ENCODE data around the gene JAG2.

Gene JAG2

DNA sequence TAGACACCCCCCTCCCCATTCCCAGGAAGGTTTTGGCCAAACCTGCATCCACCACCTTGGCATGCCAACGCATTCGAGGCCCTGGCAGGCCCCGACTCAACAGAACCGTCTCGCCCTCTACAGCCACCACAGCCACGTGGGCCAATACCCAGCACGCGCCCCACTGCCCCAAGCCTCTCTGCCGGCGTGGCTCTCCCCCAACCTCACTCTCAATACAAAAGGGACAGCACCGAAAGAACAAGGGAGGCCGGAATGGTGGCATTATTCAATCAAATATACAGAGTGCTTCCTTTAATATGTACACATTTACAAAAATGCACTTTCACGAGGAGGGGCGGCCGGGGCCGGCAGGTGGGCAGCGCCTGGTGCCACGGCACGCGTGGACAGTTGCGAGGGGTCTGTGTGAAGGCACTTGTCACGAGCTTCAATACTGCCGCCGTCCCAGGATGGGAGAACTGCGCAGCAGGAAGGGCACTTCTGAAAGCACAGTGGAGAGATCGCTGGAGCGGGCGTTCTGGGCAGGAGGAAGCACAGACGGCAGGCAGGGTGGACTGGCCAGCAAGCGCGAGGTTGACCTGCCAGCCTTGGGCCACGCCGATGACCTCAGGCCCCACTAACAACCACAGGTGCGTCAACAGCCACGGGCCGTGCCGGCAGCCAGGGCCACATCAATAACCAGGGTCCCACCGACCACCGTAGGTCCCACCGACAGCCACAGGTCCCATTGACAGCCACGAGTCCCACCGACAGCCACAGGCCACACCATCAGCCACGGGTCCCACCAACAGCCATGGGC lies 26.9 kb downstream of the JAG2 start:
- no peak for DNase-seq

DNA sequence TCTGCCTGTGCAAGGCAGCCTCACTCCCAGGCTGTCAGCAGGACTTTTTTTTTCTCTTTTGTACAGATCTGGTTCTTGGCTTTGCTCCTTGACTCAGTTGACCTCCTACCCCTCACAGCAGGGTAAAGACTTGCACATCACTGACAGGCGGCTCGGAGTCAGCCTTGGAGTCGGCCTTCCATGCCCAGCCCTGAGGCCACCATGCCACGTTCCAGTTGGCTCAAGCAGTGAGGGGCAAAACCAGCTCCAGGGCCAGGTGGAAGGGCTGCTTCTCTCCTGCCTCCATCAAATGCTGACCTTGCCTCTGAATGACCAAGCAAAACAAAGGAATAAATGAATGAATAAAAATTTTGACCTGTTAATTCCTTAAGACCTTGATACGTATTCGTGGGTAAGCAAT lies 27.6 kb downstream of the JAG2 start:
- DNase-seq: no peak

DNA sequence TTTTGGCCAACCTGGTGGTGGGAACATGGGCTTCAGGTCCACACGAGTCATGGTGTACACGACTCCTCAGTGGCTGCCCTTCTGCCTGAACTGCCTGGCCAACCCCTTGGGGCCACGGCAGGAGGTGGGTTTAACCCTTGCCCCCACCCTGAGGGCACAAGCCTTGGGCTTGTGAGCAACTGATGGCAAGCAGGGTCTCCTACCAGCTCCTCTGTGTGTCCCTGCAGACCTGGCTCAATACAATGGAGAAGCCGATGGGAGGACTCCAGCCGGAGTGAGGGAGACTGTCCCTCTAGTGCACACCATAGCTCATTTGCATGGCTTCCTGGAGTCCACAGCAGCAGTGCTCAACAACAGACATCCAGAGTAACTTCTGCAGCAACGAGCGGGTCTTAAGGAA lies 28.0 kb downstream of the JAG2 start:
- no peak for DNase-seq

DNA sequence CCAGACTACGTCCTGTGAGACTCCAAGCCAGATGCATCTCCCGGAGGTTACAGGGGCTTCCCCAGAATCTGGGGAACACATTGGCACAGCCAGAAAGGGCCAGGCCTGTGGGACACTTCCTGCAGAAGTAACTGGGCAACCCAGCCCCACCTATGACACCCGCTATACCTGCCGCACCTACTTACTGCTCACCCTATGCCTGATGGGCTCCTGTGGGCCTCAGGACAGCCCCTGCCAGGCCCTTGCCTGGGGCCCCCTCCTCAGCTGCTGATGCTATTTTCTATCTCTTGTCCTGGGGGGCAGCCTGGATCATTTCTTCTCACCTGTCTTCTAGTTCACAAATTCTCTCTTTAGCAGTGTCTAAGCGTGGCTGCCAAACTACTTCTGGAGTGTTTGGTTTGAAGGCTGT lies 28.7 kb downstream of the JAG2 start:
- DNase-seq: no peak

DNA sequence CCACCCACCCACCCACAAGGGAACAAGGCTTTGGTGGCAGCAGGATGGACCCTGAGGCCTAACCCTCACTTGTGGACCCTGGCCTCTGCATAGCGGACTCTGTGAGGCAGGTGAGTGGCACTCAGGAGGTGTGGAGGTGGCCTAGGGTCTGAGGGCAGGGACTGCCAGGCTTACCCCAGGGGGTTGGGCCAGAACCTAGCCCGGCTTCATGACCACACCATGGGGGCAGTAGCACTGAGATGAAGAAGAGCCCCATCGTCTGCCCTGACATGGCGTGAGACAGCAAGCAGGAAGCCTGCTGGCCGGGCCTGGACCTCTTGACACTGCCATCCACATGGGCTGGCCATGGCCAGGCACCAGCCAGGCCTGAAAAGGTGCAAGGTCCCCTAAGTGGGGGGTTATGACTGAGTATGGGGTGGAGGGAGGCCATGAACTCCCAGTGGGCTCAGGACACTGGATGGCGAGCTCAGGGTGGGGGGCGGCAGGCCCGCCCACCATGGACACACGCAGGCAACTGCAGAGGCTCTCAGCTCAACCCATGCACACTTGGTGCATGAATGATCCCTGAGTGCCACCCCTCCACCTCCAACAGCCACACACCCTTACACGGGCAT lies 29.3 kb downstream of the JAG2 start:
- DNase-seq: no peak

DNA sequence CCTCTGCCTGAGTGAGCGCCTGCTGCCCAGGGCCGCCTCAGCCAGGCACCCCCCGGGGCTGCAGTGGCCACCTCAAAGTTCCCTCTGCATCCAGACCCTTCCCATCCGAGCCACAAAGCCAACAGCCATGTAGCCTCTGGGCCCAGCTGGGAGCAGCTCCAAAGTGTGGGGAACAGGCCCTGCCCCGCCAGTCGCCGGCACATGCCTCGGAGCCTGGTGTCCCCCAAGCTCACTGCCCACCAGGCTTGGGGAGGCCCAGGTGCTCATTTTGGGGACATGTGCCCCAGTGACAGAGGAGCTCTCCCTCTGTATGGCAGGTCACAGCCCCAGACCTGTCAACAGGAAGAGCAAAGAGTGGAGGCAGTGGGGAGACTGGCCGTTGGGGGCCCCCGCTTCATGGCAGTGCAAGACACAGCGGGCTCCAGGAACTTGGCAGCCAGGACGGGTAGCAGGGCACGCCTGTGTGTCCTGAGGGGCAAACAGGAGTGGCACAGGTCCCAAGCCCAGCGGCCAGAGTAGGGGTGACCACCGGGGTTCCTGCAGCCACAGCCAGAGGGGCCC lies 29.9 kb downstream of the JAG2 start:
- no peak for DNase-seq

DNA sequence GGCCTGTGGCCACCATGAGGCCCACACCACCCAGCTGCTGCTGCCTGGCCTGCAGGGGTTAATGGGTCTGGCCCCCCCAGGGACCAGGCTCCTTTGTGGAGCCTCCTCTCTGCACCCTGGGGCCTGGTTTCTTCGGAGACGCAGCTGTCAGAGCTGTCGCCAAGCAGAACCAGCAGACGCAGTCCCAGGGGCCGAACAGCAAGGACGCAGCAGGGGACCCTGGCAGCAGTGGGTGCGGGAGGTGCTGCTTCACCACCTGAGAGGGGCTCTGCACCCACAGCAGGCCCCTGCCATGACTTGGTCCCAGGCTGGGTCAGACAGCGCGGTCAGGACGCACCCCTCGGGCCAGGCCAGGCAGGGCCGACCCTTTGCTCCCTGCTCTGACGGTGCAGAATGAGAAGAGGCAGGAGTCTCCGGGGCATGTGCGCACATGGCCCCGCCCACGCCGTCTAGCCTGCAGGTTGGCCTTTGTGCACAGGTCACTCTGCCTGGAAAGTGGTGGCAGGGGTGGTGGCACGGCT lies 30.5 kb downstream of the JAG2 start:
- DNase-seq: no peak

DNA sequence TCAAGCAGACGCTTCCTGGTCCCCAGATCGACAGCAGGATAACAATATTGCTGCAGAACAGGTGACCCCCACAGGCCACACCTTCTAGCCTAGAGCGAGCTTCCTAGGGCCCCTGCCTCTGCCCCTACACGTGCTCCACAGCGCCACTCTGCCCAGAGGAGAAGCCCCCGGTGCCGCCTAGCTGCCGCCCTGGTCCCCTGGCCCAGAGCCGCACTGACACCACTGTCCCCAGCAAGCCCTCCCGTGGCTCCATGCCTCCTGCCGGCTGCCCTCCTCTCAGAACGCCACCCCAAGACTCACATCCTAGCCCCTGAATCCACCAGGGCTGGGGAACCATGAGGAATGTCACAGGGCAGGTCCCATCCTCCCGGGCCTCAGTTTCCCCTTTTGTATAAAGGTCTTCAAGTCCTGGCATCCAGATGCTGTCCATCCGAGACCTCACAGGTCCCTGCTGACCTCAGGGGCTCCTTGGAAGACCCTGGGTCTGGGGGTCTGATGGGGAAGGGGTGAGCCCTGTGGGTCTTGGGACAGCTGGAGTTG lies 31.0 kb downstream of the JAG2 start:
- no peak for DNase-seq

DNA sequence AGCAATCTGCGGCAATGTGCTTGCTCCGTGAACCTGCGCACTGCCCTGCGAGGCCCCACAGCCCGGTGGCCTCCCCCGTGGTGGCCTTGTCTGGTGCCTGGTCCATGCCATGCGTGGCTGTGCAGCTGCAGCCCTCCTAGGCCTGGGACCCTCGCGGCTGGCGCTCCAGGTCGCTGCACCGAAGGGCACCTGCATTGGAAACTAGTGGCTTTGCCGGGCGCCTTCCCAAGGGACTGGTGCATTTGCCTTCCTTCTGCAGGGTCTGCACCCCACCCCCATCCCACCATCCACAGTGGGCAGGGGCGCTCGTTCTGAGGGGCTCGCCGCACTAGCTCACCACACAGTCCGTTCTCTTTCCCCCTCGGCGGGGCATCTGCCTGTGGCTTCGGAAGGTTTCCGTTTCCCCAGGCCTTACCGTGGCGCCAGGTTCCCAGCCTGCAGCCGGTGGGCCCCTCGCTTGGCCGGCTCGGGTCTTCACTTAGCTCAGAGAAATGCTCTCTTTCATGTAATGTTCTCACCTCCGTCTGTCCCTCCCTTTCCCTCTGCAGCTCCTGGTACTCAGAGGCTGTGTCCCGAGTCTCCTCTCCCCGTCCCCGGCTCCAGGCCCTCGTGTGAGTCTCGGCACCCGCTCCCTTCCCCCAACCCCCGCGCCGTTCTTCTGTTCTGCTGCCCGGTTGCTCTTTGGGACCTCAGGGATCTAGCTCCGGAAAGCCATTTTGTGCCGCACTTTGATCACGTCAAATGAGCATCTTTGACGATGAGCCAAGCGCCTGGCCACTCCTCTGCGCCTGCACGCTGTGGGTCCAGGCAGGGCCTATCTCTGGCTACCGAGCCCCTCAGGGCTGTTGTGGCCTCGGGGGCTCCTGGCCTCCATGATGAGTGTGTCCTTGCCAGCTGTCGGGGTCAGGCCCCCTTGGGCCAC lies 31.9 kb downstream of the JAG2 start:
- DNase-seq: no peak

DNA sequence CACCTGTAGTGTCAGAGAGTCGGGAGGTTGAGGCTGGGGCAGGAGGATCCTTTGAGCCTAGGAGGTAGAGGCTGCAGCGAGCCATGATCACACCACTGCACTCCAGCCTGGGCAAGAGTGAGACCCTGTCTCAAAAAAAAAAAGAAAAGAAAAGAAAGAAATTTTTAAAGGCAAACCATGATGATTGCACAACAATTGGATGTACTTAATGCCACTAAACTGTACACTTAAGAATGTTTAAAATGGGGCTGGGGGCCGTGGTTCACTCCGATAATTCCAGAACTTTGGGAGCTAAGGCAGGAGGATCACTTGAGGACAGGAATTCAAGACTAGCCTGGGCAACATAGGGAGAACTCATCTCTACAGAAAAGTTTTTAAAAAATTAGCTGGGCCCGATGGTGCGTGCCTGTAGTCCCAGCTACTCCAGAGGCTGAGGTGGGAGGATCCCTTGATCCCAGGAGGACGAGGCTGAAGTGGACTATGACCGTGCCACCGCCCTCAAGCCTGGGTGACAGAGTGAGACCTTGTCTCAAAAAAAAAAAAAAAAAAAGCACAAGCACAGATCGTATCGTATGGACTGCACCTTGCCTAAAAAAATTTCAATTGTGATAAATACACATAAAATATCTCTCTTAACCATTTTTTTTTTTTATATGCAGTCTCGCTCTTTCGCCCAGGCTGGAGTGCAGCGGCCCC lies 32.7 kb downstream of the JAG2 start:
- DNase-seq: no peak

DNA sequence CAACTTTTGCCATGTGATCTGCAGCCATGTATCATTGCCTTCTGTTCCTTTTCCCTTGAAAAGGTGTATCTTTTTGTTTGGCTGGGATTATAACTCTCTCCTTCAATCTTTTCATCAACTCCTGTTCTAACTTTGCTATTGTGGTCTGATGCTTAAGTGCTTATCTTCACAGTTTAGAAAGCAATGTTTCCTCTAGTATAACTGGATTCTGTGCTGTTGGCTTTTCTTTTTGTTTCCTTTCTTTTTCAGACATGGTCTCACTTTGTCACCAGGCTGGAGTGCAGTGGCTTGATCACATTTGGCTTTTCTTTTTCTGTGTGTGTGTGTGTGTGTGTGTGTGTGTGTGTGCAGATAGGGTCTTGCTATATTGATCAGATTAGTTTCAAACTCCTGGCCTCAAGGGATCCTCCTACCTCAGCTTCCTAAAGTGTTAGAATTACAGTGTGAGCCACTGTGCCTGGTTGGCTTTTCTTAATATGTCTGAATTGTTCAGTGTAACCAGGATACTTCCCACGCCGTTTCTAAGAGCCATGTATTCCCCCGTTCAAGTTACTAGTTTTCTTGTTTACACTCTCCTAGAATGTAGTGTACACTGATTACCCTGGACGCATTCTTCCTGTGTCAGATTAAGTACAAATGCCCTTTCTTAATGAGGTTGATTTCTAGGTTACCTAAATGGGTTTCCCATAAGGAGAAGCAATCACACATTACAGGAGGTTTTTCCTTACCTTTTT lies 35.5 kb downstream of the JAG2 start:
- DNase-seq: no peak

DNA sequence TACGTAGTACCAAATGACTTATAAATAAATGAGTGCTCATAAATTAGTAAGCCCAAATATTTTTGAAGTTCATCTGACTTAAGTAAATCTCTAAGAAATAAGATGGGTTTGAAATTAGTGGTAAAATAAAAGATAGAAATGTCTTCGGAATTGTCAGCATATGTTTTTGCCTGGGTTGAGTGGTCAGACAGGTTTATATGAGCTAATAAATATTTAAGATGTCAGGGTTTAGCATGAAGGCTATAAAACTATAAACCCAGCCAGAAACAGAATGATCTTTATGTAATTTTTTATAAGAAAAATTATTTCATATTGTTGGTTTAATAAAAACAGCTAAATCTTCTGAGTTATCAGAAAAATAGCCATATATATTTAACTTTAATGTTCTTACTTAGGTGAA lies 37.3 kb downstream of the JAG2 start:
- no peak for DNase-seq

DNA sequence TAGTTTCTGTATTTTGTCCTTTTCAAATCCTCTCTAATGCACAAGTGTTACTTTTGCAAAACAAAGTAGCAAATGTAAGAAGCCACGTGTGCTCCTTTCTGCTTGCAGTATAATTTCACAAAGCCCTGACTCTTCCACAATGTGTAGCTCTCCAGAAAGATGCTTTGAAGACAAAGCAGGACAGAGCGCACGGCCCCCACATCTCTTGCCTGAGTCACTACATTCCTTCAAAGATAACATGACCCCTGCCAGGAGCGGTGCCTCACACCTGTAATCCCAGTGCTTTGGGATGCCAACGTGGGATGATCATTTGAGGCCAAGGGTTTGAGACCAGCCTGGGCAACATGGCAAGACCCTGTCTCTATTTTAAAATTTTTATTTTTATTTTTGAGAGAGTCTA lies 40.5 kb downstream of the JAG2 start:
- DNase-seq: no peak

DNA sequence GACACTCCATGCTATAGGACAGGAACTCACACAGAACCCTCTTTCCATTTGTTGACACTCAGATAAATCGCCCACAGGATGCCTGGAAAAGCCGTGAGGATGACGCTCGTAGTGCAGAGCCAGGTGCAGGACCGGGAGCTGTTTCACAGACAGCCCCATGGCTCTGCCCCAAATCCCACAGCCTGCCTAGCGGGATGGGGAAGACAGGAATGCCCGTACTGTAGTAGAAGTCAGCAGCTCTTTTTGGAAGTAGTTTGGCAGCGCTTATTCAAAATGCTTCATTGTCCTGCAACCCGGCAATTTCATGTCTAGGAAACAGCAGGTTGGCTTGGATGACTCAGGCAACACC lies 41.6 kb downstream of the JAG2 start:
- DNase-seq: peak in 1 of 56 donors; percentile 16

DNA sequence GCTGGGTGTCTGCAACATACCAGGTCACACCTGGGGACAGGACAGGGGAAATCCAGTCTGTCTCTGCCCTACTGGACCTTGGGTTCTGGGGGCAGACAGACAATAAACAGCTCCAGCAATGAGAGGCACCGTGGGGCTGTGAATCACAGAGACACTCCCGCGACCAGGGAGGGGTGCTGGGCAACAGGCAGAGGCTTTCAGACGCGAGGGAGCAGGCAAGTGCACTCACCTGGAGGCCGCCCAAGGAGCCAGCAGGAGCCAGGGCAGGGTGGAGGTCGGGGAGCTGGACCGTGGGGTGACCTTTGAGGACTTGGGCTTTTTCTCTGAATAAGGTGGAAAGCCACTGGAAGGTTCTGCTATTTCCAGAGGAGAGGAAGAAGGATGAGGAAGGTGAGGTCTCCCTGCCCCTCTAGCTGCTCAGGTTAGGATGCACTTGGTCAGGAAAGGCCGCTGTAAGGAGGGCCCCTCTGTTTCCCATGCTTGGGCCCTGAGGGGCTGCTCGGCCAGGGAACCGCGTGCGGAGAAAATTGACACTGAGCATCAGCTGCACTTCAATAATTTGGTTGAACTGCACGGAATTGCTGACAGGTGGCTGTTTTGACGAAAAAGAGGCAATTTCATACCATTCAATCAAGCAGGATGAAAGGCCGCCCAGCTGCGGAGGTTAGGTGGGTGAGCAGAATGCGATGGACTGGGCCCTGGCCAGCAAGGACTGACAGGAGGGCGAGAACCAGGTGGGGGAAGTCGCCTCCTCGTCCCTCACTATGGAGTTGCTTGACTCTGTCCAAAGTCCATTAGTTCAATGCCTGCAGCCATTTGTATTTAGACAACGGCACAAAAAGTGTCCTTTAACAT lies 42.2 kb downstream of the JAG2 start:
- no peak for DNase-seq

DNA sequence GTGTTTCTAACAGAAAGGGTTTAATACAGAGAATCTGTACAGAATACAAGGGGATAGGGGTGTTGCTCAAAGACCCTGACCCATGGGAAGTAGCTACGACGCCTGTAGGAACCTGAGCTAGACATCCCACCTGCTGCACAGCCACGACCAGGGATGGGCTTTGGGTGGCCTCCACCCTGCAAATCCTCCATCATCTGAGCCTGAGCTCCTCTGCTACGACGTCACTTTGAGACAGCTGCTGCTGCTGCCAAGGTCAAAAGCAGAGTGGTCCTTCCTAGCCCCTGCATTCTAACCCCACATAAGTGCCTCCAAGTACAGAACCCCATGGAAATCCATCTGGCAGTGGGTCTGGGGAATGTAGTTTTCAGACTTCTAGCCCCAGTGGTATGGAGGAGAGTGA lies 43.8 kb downstream of the JAG2 start:
- no peak for DNase-seq

DNA sequence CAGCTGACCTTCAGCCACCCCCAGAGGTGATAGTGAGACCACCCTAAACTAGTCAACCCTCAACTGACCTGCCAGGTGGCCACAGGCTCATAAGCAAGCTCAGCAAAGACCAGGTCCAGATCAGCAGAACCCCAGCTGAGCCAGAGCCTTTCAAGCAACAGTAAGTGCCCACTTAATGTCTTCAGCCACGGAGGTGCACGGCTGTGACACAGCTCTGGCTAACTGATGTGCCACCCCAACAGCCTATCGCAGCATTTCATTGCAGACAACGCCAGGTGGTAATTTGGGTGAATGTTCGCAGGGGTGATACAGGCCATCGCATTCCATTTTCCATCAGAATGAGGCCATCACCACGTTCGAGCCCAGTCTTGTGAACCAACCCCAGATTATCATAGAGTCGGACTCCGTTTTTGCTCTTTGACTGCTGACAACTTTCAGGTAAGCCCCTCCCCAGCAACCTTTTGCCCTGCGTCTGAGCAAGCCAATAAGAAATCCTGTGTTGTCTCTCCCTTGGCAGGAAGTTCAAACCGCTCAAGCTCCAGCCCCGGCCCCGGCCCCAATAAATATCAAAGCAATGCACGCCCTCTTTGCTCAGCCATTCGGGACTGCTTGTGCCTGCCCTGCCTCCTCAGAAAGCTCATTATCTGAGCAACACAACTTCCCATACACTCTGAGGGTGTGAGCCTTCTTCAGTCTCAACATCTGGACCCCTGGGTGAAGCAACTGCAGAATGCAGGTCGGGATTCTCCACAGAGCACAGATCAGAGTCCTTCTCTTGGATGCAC lies 44.4 kb downstream of the JAG2 start:
- DNase-seq: no peak

DNA sequence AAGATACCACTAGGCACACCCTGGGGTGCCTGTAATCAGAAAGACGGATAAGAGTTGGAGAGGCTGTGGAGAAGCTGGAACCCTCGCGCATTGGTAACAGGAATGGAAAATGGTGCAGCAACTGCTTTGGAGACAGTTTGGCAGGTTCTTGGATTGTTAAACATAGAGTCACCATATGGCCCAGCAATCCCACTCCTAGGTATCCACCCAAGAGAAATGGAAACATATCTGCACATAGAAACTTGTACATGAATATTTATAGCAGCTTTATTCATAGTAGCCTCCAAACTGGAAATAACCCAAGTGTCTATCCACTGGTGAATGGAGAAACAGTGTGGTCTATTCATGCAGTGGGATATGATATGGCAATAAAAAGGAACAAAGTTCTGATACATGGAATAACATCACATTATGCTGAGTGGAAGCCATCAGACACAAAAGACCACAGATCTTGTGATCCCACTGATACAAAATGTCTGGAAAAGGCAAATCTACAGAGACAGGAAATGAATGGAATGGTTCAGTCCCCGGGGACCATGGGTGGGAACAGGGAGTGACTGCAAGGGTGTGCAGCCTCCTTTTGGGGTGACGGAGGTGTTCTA lies 45.4 kb downstream of the JAG2 start:
- no peak for DNase-seq
